HG02852 (cell line): ENCODE measurements around the gene HAPLN2.
"Not testable (repeated sequence)": the region's sequence is repeated elsewhere in the genome, so short reads cannot be mapped to it uniquely, and the experiment has no call there.

ENCODE experiments used
- ATAC-seq: cut with Tn5 transposase; IDR thresholded peaks from one replicate; pipeline ENCODE4 v1.9.1; 2021; ENCODE audit warnings: mild to moderate bottlenecking, moderate library complexity; ENCODE audit not compliant: unreplicated experiment

The HAPLN2 gene

DNA sequence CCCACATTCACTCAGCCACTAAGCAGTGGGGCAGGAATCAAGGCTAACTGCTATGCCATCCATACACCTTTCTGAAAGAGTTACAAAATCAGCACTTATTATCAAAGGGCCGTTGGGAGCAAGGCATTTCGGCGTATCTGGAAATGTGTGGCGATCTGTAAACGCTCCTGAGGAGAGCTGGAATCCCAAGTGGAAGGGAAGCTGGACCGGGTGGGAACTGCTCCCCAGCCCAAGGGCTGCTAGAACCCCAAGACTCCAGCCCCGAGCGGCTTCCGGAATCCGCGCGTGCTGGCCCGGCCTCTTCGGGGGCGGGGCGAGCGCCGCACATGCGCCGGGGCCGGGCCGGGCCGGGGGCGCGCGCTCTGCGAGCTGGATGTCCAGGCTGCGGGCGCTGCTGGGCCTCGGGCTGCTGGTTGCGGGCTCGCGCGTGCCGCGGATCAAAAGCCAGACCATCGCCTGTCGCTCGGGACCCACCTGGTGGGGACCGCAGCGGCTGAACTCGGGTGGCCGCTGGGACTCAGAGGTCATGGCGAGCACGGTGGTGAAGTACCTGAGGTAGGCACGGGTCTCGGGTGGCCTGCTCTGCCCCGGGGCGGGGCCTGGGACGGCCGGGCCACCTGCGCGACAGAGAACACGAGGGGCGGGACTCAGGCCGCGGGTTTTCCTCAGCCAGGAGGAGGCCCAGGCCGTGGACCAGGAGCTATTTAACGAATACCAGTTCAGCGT lies 27.6 kb upstream of the HAPLN2 start, which contains the start of gene NAXE:
Gene NAXE, plus strand, starts transcription at position 345 of the 726 bp plus-strand sequence. Its CDS starts 29 bp downstream, at position 374.
- peak; percentile 91 for ATAC-seq

DNA sequence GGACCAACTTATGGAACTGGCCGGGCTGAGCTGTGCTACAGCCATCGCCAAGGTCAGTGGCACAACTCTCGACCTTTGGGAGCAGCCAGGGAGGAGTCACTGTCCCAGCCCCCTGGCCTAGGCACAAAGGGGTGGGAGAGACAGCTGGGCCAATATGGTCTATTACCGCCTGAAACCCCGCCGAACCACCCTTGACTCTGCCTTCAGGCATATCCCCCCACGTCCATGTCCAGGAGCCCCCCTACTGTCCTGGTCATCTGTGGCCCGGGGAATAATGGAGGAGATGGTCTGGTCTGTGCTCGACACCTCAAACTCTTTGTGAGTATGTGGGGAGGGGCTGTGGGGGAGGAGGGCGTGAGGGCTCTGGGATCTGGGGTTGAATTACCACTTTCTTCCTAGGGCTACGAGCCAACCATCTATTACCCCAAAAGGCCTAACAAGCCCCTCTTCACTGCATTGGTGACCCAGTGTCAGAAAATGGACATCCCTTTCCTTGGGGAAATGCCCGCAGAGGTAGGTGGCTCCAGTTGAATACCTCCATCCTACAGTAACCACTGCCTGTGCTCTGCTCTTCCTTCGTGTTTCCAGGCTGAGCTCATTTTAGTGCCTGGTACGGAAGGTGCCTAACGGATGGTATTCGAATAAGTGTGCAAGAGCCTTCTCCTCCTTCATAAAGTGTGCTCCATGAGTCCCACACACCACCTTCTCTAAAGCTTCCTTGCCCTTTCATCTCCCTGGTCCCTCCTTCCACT lies 26.9 kb upstream of the HAPLN2 start:
- ATAC-seq: no peak

DNA sequence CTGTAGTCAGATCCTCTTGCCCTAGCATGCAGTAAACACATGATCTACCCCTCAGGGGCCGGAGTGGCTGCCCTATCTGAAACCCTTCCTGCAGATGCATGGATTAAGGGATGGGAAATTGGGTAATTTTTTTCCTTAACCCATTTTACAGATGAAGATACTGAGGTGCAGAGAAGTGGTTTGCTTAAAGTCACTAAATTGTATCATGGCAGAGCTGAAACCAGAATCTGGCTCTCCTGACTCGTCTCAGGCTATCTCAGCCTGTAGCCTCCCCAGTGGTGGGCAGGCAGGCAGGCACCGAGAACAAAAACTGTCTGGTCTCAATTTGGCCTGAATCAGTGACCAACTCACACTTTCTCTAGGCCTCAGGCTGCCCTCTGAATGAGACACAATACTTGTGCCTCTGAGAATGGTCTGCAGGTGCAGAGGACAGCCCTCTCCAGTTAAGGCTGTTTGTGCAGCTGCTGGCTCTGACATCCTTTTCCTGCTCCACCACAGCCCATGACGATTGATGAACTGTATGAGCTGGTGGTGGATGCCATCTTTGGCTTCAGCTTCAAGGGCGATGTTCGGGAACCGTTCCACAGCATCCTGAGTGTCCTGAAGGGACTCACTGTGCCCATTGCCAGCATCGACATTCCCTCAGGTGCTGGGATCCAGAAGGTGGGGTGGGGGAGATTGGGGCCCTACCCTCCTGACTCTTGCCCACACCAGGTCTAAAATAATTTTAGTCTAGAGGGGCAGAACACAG lies 26.1 kb upstream of the HAPLN2 start:
- ATAC-seq: no peak

DNA sequence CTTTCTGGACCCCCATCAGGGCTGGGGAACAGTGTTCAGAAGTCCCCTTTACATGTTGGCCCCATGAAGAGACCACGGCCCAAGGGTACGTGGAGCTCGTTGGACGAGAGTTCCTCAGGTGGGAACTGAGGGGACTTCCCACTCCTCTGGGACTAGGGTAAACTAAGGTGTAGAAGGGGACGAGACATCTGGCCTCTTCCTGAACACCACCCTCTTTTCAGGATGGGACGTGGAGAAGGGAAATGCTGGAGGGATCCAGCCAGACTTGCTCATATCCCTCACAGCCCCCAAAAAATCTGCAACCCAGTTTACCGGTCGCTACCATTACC lies 25.6 kb upstream of the HAPLN2 start:
- no peak for ATAC-seq

DNA sequence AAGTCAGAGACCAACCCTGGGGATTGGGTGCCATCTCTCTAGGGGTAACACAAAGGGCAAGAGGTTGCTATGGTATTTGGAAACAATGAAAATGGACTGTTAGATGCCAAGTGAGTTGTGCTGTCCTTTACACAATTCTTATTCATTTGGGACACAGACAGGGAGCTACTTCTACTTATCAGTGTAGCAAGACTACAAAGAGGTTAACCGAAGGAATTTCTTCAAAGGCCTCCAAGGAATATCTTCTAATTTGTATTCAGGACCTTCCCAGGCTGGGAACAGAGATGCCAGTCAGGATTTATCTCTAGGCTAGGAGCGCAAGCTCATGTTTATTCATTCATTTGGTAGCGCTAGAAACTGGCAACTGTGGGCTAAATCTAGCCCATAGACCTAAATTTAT lies 25.0 kb upstream of the HAPLN2 start:
- ATAC-seq: no peak

DNA sequence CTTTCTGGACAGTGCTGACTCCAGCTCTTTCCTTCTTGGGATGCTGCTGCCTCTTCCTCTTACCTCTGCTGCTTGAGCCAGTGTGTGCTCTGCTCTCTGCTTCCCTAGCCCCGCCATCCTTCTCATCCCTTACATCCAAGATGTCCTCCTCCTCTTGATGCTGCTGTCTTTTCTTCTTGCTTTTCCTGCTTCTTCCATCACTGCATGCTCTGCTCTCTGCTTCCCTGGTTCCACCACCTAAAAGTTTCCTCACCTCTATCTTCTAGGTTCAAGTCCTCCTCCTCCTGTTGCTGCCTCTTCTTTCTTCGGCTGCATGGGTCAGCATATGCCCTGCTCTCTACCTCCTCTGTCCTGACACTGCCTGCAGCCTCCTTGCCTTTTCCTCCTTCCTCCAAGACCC lies 24.2 kb upstream of the HAPLN2 start:
- ATAC-seq: no peak

DNA sequence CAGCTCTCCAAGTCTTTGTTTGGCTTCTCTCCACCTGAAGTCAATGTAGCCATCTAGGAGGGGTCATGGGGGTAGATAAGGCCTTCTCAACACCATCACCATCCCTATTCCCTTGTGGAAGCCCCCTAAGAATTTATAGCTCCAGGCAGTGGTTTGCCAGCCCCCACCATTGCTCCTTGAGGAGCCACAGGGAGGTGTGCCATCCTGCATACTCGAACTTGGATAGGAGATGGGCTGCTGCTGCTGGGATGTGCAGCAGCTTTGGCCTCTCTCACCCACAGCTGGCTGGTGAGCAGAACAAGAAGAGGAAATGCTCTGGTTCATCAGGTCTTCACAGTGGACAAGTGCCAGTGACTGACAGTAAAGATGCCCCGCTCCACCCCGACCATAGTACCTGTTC lies 22.8 kb upstream of the HAPLN2 start:
- no peak for ATAC-seq

DNA sequence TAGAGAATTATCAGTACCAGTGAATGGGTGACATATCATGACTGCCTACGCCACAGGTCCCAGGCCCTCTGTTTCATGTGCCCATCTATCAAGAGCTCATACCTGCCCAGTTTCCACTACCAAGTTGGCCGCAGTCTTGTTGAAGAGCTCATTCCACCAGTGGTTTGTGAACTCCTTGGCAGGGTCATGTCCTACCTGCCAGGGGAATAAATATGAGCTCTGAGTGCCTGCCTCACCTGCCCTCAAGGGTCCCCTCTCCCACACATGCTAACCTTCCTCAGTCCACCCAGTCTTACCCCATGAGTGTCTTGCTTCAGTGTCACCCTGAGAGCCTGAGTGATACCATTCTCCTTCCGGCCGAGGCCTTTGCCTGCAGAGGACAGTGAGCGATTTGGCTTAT lies 21.1 kb upstream of the HAPLN2 start:
- no peak for ATAC-seq

DNA sequence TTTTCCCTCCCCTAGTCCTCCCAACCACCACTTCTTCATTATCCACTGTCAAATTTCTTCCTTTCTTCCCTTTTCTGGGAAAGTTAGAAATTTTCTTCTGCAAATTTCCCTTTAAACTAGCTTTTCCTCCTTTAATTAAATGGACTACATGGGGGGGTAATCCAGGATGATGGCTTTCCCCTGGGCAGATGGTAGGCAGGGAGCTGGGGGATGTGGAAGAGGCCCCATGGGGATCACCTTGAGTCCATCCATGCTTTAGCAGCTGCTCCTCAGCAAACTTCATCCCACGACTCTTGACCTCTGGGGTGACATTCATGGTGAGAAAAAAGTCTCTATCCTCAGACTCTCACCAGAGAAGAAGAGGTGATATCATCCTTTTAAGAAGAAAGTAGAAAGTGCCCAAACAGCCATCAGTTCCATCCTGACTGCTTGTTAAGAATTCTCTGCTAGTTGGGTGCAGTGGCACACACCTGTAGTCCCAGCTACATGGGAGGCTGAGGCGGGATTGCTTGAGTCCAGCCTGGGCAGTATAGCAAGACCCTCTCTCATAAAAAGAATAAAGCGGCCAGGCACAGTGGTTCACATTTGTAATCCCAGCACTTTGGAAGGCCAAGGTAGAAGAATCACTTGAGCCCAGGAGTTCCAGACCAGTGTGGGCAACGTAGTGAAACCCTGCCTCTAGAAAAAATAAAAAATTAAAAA lies 20.3 kb upstream of the HAPLN2 start:
- ATAC-seq: no peak

DNA sequence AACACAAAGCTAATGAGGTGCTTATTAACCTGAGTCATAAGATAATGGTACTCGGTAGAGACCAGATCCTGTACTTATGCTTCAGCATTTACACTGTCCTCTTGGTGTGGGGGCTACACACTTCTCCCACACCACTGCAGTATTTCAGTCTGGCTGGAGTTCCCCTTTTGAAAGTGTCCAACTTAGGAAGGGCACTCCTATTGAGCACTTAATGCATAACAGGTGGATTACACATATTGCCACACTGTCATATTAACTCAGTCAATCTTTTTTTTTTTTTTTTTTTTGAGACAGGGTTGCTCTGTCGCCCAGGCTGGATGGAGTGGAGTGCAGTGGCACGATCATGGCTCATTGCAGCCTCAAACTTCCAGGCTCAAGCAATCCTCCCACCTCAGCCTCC lies 19.4 kb upstream of the HAPLN2 start:
- no peak for ATAC-seq

DNA sequence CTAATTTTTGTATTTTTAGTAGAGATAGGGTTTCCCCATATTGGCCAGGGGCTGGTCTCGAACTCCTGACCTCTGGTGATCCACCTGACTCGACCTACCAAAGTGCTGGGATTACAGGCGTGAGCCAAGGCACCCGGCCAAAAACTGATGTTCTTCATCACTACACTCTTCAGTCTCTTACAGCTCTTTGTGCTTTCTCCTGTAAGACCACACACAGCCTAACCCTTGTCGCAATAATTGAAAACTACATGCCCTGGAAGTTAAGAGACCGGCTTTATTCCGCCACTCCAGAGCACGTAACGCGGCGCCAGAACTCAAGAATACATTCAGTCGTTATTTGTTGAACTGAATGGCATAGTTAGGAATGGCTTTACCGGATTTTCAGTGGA lies 18.5 kb upstream of the HAPLN2 start:
- no peak for ATAC-seq

DNA sequence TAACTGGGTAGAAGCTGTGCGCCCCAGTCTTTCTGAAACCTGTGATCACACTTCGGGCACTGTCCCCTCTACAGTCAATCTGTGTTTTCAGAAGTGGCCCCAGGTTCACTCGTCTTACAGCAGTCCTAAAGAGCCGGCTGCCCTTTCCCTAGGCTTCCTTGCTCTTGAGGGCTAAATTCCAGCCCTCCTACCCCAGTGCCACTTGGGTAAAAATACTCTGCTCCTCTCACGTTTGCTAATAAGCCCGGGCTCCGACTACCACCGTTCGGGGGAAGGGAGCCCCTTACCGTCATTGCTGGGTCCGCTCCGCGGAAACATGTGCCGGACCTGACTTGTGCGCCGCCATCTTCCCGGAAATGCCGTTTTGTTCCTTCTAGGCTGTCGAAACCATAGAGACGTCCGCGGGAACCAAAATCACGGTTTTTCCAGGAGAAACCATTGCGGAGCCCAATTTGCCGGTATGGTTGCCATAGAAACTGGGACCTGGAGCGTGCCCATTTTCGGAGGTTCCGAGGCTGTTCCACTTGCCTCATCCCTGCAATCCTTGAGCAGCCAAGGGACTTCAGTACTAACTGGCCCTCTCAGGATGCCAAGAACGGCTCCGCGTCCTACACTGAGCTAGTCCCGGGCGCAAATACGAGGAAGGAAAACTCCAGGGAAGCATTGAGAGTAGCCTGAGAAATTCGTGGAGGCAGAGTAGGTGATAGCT lies 17.9 kb upstream of the HAPLN2 start, which contains the start of gene GPATCH4:
Gene GPATCH4, minus strand, starts transcription at position 358 of the 709 bp plus-strand sequence.
- peak; percentile 65 for ATAC-seq

DNA sequence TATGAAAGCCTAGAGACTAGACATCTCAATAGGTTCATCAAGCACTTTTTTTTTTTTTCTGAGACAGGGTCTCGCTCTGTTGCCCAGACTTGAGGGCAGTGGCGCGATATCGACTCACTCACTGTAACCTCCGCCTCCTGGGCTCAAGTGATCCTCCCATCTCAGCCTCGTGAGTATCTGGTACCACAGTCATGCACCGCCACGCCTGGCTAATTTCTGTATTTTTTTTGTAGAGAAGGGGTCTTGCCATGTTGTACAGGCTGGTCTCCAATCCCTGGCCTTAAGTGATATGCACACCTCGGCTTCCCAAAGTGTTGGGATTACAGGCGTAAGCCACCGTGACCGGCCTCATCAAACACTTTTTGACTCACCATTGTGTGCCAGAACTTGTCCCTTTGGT lies 17.3 kb upstream of the HAPLN2 start:
- no peak for ATAC-seq

DNA sequence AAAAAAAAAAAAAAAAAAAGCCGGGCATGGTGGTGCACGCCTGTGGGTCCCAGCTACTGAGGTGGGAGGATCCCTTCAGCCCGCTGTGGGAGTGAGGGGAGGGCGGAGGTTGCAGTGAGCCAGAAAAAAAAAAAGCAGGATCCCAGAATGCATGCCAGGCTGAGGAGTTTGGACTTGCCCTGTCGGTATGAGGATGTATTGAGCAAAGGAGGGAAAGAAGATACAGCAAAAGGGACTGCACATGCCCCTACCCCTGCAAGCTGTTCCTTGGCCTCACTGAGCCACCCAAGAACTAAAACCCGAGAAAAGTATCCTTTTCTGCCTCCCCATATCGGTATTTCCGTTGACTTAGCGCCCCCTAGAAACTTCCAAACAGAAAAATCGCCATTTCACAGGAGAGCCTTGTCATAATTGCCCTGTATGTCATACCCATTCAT lies 16.6 kb upstream of the HAPLN2 start:
- no peak for ATAC-seq

DNA sequence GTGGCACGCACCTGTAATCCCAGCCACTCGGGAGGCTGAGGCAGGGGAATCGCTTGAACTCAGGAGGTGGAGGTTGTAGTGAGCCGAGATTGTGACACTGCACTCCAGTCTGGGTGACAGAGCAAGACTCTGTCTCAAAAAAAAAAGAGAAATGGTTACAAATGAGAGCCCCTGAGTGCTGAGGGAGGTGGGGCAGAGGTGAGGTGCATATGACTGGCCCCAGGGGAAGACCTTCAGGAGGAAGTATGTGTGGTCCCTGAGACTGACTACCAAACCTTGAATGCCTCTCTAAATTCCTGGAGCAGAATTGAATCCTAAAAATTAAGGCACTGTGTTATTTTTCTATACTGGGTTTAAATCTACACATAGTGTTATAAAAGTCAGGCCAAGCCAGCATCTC lies 11.9 kb upstream of the HAPLN2 start:
- not testable (repeated sequence) for ATAC-seq

DNA sequence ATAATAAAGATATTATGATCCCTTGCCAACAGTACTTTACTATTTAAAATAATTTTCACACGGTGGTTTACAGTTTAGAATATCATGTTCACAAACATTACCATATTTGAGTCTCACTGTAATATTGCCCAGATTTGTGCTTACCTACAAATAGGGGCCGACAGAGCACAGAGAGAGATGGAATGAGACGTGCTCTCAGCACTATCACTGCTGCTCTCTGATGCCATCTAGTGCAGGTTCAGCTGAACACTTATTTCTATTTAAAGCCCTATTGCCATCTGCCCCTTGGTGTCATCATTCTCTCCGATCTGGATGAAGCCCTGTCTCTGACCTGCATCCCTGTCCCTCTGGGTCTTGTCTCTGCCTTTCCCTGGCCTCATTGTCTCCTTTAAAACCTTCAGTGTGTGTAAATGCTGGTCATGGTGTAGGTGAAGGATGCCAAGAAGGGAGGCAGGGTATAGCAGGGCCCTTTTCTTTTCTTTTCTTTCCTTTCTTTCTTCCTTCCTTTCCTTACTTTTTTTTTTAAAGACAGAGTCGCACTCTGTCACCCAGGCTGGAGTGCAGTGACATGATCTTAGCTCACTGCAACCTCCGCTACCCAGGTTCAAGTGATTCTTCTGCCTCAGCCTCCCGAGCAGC lies 11.1 kb upstream of the HAPLN2 start:
- peak; percentile 50 for ATAC-seq

DNA sequence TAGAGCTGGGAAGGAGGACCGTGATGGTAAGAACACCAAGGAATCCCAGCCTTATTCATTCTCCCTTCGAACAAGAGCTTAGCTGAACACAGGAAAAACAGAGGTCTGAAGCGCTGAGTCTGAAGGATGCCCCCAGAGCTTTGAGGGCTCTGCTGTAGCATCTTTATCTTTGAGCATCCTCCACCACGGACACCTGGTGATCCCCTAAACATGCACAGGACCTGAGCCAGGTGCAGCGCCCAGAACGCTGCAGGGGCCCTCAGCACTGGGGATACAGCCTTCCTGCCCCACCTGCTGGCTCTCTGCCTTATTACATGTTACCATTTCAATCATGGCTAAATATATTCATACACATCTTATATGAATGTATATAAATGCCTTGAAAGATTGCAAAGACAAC lies 10.2 kb upstream of the HAPLN2 start:
- peak; percentile 48 for ATAC-seq

DNA sequence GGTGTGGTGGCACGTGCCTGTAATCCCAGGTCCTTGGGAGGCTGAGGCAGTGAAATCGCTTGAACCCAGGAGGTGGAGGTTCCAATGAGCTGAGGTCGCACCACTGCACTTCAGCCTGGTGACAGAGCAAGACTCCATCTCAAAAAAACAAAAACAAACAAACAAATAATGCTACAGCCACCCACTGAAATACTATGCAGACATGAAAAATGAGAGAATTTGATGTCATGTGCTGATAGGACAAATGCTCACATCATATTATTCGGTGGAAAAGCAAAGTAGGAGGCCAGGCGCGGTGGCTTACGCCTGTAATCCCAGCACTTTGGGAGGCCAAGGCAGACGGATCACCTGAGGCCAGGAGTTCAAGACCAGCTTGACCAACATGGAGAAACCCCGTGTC lies 9.1 kb upstream of the HAPLN2 start:
- not testable (repeated sequence) for ATAC-seq

DNA sequence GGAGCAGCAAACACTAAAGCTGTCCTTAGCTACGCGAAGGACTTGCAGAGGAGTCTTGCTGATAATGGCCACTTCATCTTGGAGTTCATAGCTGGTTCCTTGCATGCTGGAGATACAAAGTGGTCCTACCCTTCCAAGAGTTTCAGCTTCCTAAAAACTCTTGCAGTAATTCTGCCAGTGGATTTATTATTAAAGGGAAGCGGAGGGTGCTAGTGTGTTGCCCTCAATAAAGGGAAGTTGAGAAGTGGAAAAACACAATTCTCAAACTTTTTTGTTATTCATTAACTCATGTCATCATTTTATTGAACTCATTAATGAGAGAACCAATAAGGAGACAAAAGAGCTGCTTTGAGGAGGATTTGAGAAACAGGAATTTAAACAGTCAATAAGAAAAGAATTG lies 6.5 kb upstream of the HAPLN2 start:
- no peak for ATAC-seq

DNA sequence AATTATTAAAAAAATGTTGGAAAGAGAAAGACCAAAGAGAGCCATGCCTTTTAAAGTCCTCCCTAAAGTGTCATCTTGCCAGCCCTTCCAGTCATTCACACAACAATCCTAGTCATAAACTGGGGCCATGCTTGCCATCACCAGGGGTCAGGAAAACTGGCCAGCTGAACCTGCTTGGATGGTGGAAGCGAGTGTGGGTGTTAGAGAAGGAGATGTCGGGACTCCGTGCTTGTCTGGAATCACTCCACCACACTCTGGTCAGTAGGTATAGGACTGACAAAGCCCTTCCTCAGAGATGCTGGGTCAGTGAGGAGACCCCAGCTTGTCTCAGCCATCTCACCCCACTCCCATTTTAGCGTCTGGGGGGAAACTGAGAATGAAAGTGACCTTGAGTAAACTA lies 3.3 kb upstream of the HAPLN2 start:
- ATAC-seq: no peak
